Measurements from ENCODE around the gene ZCCHC2. TPM values are rescaled to one million over a fixed set of nuclear protein-coding genes. Genes with fewer than 3 reads are reported as not detected.

Gene ZCCHC2
- total RNA-seq, 1 donor from 2014 or later, result 5.5 TPM

- H3K79me2 ChIP-seq (ENCODE audit: low read depth), result no peaks in the 10 kb centered on the region
- no peak for DNase-seq (ENCODE audit: low spot score)
- TF ChIP-seq EZH2phosphoT487 (IDR thresholded peaks at IDR 0.05), result no peak
- TF ChIP-seq, protein P1, sequence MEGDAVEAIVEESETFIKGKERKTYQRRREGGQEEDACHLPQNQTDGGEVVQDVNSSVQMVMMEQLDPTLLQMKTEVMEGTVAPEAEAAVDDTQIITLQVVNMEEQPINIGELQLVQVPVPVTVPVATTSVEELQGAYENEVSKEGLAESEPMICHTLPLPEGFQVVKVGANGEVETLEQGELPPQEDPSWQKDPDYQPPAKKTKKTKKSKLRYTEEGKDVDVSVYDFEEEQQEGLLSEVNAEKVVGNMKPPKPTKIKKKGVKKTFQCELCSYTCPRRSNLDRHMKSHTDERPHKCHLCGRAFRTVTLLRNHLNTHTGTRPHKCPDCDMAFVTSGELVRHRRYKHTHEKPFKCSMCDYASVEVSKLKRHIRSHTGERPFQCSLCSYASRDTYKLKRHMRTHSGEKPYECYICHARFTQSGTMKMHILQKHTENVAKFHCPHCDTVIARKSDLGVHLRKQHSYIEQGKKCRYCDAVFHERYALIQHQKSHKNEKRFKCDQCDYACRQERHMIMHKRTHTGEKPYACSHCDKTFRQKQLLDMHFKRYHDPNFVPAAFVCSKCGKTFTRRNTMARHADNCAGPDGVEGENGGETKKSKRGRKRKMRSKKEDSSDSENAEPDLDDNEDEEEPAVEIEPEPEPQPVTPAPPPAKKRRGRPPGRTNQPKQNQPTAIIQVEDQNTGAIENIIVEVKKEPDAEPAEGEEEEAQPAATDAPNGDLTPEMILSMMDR (IDR thresholded peaks at IDR 0.05), result no peak
- no peak for TF ChIP-seq EZH2 (IDR thresholded peaks at IDR 0.05)
Observed at GRCh38 chr18:62512996-62513395, 9.8 kb upstream of the ZCCHC2 start.

DNA sequence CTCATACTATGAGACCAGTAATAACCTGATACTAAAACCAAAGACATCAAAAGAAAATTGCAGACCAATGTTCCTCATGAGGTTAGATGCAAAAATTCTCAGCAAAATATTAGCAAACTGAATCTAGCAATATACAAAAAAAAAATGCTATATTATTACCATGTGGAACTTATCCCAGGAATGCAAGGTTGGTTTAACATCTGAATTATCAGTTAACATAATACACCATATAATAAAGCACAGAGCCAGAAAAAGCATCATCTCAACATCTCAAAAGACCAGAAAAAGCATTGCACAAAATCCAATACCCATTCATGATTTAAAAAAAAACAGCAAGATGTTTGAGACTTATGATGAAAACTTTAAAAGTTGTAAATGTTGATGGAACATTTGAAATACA lies 8.3 kb upstream of the ZCCHC2 start:
- Histone ChIP-seq H3K4me2 (no peak overlapping the region), H3F3A (ENCODE audit: low read depth) (no peaks in the 10 kb centered on the region), H3K27ac (no peak overlapping the region), H3K4me1 (no peaks in the 10 kb centered on the region), H3K27me3 (no peaks in the 10 kb centered on the region), H3K4me3 (no peak overlapping the region), H4K20me1 (ENCODE audit: low read depth) (no peaks in the 10 kb centered on the region), H3K9me3 (ENCODE audit: low read depth) (no peaks in the 10 kb centered on the region), H3K9ac (no peak overlapping the region), H3K36me3 (no peaks in the 10 kb centered on the region), H2AFZ (replicated peaks) (no peak overlapping the region), H3K79me2 (ENCODE audit: low read depth) (no peaks in the 10 kb centered on the region)
- Mint-ChIP-seq H3K9me3 (peaks cover 22% of the 10 kb centered on the region), H3K4me1 (no peaks in the 10 kb centered on the region), H3K4me3 (no peak overlapping the region), H3K36me3 (no peaks in the 10 kb centered on the region), H3K27me3 (ENCODE audit: insufficient read depth, low read depth) (no peaks in the 10 kb centered on the region), H3K27ac (no peak overlapping the region)
- no peak for DNase-seq (ENCODE audit: low spot score)
- TF ChIP-seq EZH2 (IDR thresholded peaks at IDR 0.05) (no peak), EZH2phosphoT487 (IDR thresholded peaks at IDR 0.05) (no peak)
- TF ChIP-seq, protein P1 (IDR thresholded peaks at IDR 0.05), result no peak

More at GRCh38 chr18:62512996-62513395, 9.8 kb upstream of the ZCCHC2 start:
- no peak overlapping the region for H3K4me3 Mint-ChIP-seq
- no peak overlapping the region for H3K9ac ChIP-seq
- H3F3A ChIP-seq (ENCODE audit: low read depth), result no peaks in the 10 kb centered on the region
- peaks cover 2% of the 10 kb centered on the region for H3K27me3 Mint-ChIP-seq (ENCODE audit: insufficient read depth, low read depth)
- H3K4me3 ChIP-seq, result no peak overlapping the region
- H2AFZ ChIP-seq (replicated peaks), result no peak overlapping the region
- H3K36me3 Mint-ChIP-seq, result no peaks in the 10 kb centered on the region
- H3K9me3 ChIP-seq (ENCODE audit: low read depth), result no peaks in the 10 kb centered on the region
- H3K4me2 ChIP-seq, result no peak overlapping the region
- peaks cover 22% of the 10 kb centered on the region for H3K9me3 Mint-ChIP-seq
- no peaks in the 10 kb centered on the region for H3K36me3 ChIP-seq
- H3K4me1 Mint-ChIP-seq, result no peaks in the 10 kb centered on the region
- no peaks in the 10 kb centered on the region for H4K20me1 ChIP-seq (ENCODE audit: low read depth)
- no peak overlapping the region for H3K27ac ChIP-seq
- no peak overlapping the region for H3K27ac Mint-ChIP-seq
- H3K27me3 ChIP-seq, result no peaks in the 10 kb centered on the region
- no peaks in the 10 kb centered on the region for H3K4me1 ChIP-seq

- Mint-ChIP-seq H3K27me3 (ENCODE audit: insufficient read depth, low read depth) (peaks cover 3% of the 10 kb centered on the region), H3K4me1 (no peaks in the 10 kb centered on the region), H3K27ac (no peak overlapping the region), H3K9me3 (peaks cover 21% of the 10 kb centered on the region), H3K4me3 (no peak overlapping the region), H3K36me3 (no peaks in the 10 kb centered on the region)
- no peak overlapping the region for H3K4me2 ChIP-seq
- DNase-seq (ENCODE audit: low spot score), result no peak
- H3K27ac ChIP-seq, result no peak overlapping the region
- TF ChIP-seq, protein P1 (IDR thresholded peaks at IDR 0.05), result no peak
- TF ChIP-seq EZH2 (IDR thresholded peaks at IDR 0.05) (no peak), EZH2phosphoT487 (IDR thresholded peaks at IDR 0.05) (no peak)
- H3K9me3 ChIP-seq (ENCODE audit: low read depth), result no peaks in the 10 kb centered on the region
- H3K4me3 ChIP-seq, result no peak overlapping the region
- H3K36me3 ChIP-seq, result no peaks in the 10 kb centered on the region
- no peak overlapping the region for H2AFZ ChIP-seq (replicated peaks)
- no peak overlapping the region for H3K9ac ChIP-seq
- peaks cover 9% of the 10 kb centered on the region for H3K27me3 ChIP-seq
- H4K20me1 ChIP-seq (ENCODE audit: low read depth), result no peaks in the 10 kb centered on the region
- H3K79me2 ChIP-seq (ENCODE audit: low read depth), result no peaks in the 10 kb centered on the region
- H3F3A ChIP-seq (ENCODE audit: low read depth), result no peaks in the 10 kb centered on the region
- H3K4me1 ChIP-seq, result no peaks in the 10 kb centered on the region
Observed at GRCh38 chr18:62516242-62516641, 6.6 kb upstream of the ZCCHC2 start.
